HepG2 (cell line): ENCODE data around the gene TBC1D14. TPM values are rescaled to one million over a fixed set of nuclear protein-coding genes. Genes with fewer than 3 reads are reported as not detected.
A peak's percentile ranks its signal among the peaks of the same experiment; 100 is the strongest.

ENCODE experiments used
- ATF6 ChIP-seq: sonication (generic); formaldehyde crosslinking; conservative IDR thresholded peaks from 2 replicates; pipeline ENCODE4 v1.4.0; 2020; ENCODE audit warnings: missing genetic modification reagents
- EEA1 ChIP-seq: sonication (generic); formaldehyde crosslinking; IDR thresholded peaks from 2 replicates; pipeline ENCODE4 v1.5.1; 2020; ENCODE audit warnings: mild to moderate bottlenecking, missing genetic modification reagents, borderline replicate concordance
- HDAC1 ChIP-seq: sonication (generic); formaldehyde crosslinking; IDR thresholded peaks from 2 replicates; pipeline ENCODE4 v1.5.1; 2020; ENCODE audit warnings: mild to moderate bottlenecking, missing genetic modification reagents
- HMGA1 ChIP-seq: sonication (generic); formaldehyde crosslinking; conservative IDR thresholded peaks from 2 replicates; pipeline ENCODE4 v1.4.0; 2020; ENCODE audit warnings: missing genetic modification reagents
- NFYC ChIP-seq: IDR thresholded peaks from 2 replicates; pipeline ENCODE4 v1.6.1; 2016; ENCODE audit warnings: missing genetic modification reagents, missing compliant biosample characterization
- NR2F6 ChIP-seq, 2 experiments: IDR thresholded peaks; 2 replicates each; pipeline ENCODE4 v1.6.1; 2016; ENCODE audit warnings: antibody characterized with exemption in 1 of 2, mild to moderate bottlenecking in 1 of 2
- RAD51 ChIP-seq: fragments of 450-650 bp; IDR thresholded peaks from 2 replicates; pipeline ENCODE4 v1.6.1; 2016; ENCODE audit warnings: borderline replicate concordance
- RBM39 ChIP-seq: fragments of 200-400 bp; formaldehyde crosslinking; IDR thresholded peaks from one replicate; pipeline ENCODE4 v1.6.1; 2018; ENCODE audit warnings: antibody characterized with exemption, mild to moderate bottlenecking, low read depth, low read length; ENCODE audit not compliant: poor library complexity, severe bottlenecking
- SETDB1 ChIP-seq: sonication (generic); formaldehyde crosslinking; IDR thresholded peaks from 2 replicates; pipeline ENCODE4 v1.5.1; 2020; ENCODE audit warnings: missing genetic modification reagents, mild to moderate bottlenecking, borderline replicate concordance
- SP4 ChIP-seq: sonication (generic); formaldehyde crosslinking; IDR thresholded peaks from 2 replicates; pipeline ENCODE4 v1.8.1; 2023; ENCODE audit warnings: mild to moderate bottlenecking, missing genetic modification reagents
- SRSF1 ChIP-seq: fragments of 200-400 bp; formaldehyde crosslinking; optimal IDR thresholded peaks from 2 replicates; pipeline ENCODE3; 2017; ENCODE audit warnings: mild to moderate bottlenecking, low read depth, low read length, moderate library complexity
- SUZ12 ChIP-seq: fragments of 150-350 bp; IDR thresholded peaks from 2 replicates; pipeline ENCODE4 v1.6.1; 2014; ENCODE audit warnings: low read depth, low read length
- SYNCRIP ChIP-seq: fragments of 200-400 bp; formaldehyde crosslinking; IDR thresholded peaks from 2 replicates; pipeline ENCODE4 v1.6.1; 2018; ENCODE audit warnings: mild to moderate bottlenecking, low read depth, low read length; ENCODE audit not compliant: insufficient read depth
- ZNF160 ChIP-seq: sonication (generic); formaldehyde crosslinking; IDR thresholded peaks from 2 replicates; pipeline ENCODE4 v1.8.0; 2022; ENCODE audit warnings: mild to moderate bottlenecking, inconsistent platforms, missing genetic modification reagents
- ZNF503 ChIP-seq: sonication (generic); formaldehyde crosslinking; IDR thresholded peaks from 2 replicates; pipeline ENCODE4 v1.4.0; 2020; ENCODE audit warnings: missing genetic modification reagents
- ZNF552 ChIP-seq: sonication (generic); formaldehyde crosslinking; IDR thresholded peaks from 2 replicates; pipeline ENCODE4 v1.9.0; 2022; ENCODE audit warnings: missing genetic modification reagents, mild to moderate bottlenecking, borderline replicate concordance
- ZNF562 ChIP-seq: sonication (generic); formaldehyde crosslinking; IDR thresholded peaks from 2 replicates; pipeline ENCODE4 v1.8.0; 2022; ENCODE audit warnings: missing genetic modification reagents, borderline replicate concordance
- ZNF563 ChIP-seq: sonication (generic); formaldehyde crosslinking; IDR thresholded peaks from 2 replicates; pipeline ENCODE4 v1.8.0; 2022; ENCODE audit warnings: mild to moderate bottlenecking, moderate library complexity, missing genetic modification reagents
- ZNF569 ChIP-seq: sonication (generic); formaldehyde crosslinking; IDR thresholded peaks from 2 replicates; pipeline ENCODE4 v1.5.0; 2020; ENCODE audit warnings: mild to moderate bottlenecking, missing genetic modification reagents, moderate library complexity, borderline replicate concordance
- polyA plus RNA-seq, 8 experiments: library from polyadenylated mRNA; depleted of rRNA in 3 of 8; stranded (reverse) in 7 of 8; unstranded in 1 of 8; fragments of >200 nt; fragmentation: Illumina TruSeq in 4 of 8; extraction: Trizol in 4 of 8; gene quantifications; 2 replicates each; pipeline versions ENCODE4 v1.2.1 to v1.2.3, GENCODE V29; 2011 to 2016; ENCODE audit warnings: low read depth in 4 of 8, missing spikeins in 1 of 8, mixed read lengths in 1 of 8; ENCODE audit not compliant: insufficient read depth in 1 of 8
- total RNA-seq, 5 experiments: library from RNA; depleted of rRNA; stranded (reverse); fragments of >200 nt; fragmentation: Illumina TruSeq; extraction: Trizol; gene quantifications; 2 replicates each; pipeline ENCODE4 v1.2.3, GENCODE V29; 2016; ENCODE audit warnings: low read depth in 1 of 5
- TF ChIP-seq, protein P1 (sequence below): IDR thresholded peaks from 2 replicates; pipeline ENCODE4 v1.6.1; 2016; ENCODE audit warnings: missing compliant biosample characterization, missing genetic modification reagents, borderline replicate concordance
- TF ChIP-seq, protein P2 (sequence below): sonication (generic); formaldehyde crosslinking; IDR thresholded peaks from 2 replicates; pipeline ENCODE4 v1.5.0; 2020; ENCODE audit warnings: missing genetic modification reagents, mild to moderate bottlenecking, borderline replicate concordance
- TF ChIP-seq, protein P3 (sequence below): sonication (generic); formaldehyde crosslinking; IDR thresholded peaks from 2 replicates; pipeline ENCODE4 v1.8.1; 2023; ENCODE audit warnings: missing genetic modification reagents, mild to moderate bottlenecking, borderline replicate concordance
- TF ChIP-seq, protein P4 (sequence below): IDR thresholded peaks from 2 replicates; pipeline ENCODE4 v1.6.1; 2016; ENCODE audit warnings: missing compliant biosample characterization, missing genetic modification reagents, borderline replicate concordance

Gene TBC1D14
- total and polyA plus RNA-seq, 2 of the 13 experiments (the other 11 are each of a cell fraction or from before 2014, with no cell fraction given): 29.5 to 46.5 TPM

- TF ChIP-seq ATF6 (CRISPR knock-in tag) (no peak), SP4 (CRISPR knock-in tag) (peak; percentile 61; the same call in 1 of the 2 replicates), ZNF569 (CRISPR knock-in tag) (no peak), ZNF563 (no peak; the same call in 1 of the 2 replicates), ZNF562 (no peak), ZNF503 (CRISPR knock-in tag) (peak; percentile 88), SYNCRIP (no peak), SUZ12 (no peak), NFYC (0 out of 2 replicates have a peak, but pooled peaks have one; percentile 34), ZNF552 (no peak), SETDB1 (CRISPR knock-in tag) (no peak), SRSF1 (no peak), HDAC1 (peak; percentile 90), RAD51 (no peak; the same call in none of the 2 replicates), HMGA1 (CRISPR knock-in tag) (no peak), RBM39 (no peak), EEA1 (CRISPR knock-in tag) (no peak), NR2F6 (IDR thresholded peaks at IDR 0.05) (peak; percentile 69), NR2F6 (CRISPR knock-in tag; IDR thresholded peaks at IDR 0.05) (peak; percentile 84), ZNF160 (CRISPR knock-in tag) (0 out of 2 replicates have a peak, but pooled peaks have one; percentile 27)
- TF ChIP-seq, protein P1, sequence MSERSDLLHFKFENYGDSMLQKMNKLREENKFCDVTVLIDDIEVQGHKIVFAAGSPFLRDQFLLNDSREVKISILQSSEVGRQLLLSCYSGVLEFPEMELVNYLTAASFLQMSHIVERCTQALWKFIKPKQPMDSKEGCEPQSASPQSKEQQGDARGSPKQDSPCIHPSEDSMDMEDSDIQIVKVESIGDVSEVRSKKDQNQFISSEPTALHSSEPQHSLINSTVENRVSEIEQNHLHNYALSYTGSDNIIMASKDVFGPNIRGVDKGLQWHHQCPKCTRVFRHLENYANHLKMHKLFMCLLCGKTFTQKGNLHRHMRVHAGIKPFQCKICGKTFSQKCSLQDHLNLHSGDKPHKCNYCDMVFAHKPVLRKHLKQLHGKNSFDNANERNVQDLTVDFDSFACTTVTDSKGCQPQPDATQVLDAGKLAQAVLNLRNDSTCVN (CRISPR knock-in tag): peak; percentile 56; the same call in 1 of the 2 replicates
- TF ChIP-seq, protein P2, sequence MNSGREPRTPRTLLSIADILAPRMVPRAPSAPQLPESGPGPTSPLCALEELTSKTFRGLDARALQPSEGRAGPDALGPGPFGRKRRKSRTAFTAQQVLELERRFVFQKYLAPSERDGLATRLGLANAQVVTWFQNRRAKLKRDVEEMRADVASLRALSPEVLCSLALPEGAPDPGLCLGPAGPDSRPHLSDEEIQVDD (CRISPR knock-in tag): no peak
- TF ChIP-seq, protein P3, sequence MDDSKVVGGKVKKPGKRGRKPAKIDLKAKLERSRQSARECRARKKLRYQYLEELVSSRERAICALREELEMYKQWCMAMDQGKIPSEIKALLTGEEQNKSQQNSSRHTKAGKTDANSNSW (CRISPR knock-in tag): no peak
- TF ChIP-seq, protein P4, sequence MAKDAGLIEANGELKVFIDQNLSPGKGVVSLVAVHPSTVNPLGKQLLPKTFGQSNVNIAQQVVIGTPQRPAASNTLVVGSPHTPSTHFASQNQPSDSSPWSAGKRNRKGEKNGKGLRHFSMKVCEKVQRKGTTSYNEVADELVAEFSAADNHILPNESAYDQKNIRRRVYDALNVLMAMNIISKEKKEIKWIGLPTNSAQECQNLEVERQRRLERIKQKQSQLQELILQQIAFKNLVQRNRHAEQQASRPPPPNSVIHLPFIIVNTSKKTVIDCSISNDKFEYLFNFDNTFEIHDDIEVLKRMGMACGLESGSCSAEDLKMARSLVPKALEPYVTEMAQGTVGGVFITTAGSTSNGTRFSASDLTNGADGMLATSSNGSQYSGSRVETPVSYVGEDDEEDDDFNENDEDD (CRISPR knock-in tag): peak; percentile 88; the same call in 1 of the 2 replicates
These were observed 16.1 kb upstream of the TBC1D14 start (continued) for GRCh38 chr4:6893449-6894085.
